ENCODE results near the gene ABCG5. TPM values are rescaled to one million over a fixed set of nuclear protein-coding genes. Genes with fewer than 3 reads are reported as not detected.

The ABCG5 gene
- total RNA-seq: not detected in 2 replicates

DNA sequence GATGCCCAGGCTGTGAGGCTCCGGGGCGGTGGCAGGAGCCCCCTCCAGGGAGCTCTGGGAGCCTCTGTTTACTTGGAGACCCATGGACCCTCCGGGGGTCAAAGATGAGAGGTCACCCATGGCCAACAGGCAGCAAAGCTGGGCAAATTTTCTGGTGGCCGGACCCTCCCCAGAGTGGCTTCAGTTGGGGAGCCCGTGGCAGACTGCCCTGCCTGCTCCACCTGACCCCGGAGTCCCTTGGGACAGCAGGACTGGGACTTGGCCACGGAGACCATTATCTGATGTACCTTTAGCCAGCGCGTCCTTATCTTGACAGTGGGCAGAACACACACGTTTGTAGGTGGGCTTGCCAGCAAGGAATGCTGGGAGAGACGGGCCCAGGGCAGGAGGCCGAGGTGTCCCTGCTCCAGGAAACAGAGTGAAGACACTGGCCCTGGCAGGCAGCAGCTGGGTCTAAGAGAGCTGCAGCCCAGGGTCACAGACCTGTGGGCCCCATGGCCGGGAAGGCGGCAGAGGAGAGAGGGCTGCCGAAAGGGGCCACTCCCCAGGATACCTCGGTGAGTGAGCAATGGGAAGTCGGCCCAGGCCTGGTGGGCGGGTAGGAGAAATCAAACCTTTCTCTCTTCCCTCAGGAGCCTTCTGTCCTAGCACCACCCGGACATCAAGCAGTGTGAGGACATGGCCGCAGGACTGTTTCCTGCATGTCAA is at the start of gene ABCG5, which contains the start of gene ABCG8:
ABCG5 (minus strand) TSS at position 280 of the 708 bp plus-strand sequence; CDS start at position 120, 160 bp downstream.
ABCG8 (plus strand) TSS at position 412 of the 708 bp plus-strand sequence; CDS start at position 495, 83 bp downstream.
- intact Hi-C loops (cut with micrococcal nuclease): no loop called here

DNA sequence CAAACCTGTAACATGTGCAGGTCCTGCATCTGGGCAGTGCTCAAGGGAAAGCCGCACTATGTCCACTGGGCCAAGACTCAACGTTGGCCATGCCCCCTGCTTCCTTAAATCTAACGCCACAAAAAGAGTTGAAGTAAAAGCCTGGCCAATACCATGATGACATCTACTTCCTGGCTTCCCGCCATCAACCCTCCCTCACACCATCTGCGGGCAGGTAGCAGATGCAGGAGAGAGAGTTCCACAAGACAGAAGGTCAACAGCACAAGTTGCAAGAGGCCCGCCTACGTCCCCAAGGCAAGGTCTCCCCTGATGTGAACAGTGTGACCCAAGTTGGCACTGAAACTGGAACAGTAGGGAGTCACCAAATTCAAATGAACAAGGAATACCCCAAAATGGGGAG is 48.5 kb upstream of the ABCG5 start:
- intact Hi-C loops (cut with micrococcal nuclease): no loop called here

DNA sequence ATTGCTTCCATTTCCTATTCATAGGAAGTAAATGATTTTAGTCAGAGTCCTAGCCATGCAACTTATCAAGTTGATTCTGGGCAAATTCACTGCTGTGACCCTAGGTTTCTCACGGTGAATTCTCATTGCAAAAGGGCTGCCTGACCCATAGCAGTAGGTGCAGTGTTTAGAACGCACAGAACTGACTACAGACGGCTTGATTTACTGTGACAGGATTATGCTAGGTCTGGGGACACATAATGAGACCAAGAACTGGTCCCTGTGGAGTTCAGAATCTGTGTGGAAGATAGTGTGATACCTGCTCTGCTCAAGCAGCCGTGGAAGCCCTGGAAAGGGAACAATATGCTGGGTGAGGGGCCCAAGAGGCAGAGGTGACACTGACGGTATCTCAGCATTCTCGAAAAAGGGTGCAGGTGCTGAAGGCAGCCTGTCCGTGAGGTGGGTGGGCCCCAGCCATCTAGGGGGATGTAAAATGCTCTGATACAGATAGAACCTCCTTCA is 46.5 kb upstream of the ABCG5 start:
- intact Hi-C loops (cut with micrococcal nuclease): no loop called here

DNA sequence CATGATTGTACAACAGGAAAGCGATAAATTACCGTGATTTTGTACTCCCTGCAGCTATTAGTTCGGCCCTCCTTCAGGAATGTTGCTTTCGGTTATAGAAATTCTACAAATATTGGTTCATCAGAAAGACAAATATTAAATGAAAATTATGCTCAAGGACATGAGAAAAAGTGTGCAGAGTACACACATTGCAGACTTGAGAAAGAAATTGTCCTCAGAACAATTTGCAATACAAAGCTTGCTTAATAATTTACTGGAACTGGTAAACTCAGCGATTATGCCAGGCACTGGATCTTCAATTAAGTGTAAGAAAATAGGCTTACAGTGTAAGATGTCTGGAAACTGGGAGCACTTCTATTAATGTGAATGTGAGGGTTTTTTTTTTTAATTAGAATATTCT is 46.0 kb upstream of the ABCG5 start:
- intact Hi-C loops (cut with micrococcal nuclease): no loop called here

DNA sequence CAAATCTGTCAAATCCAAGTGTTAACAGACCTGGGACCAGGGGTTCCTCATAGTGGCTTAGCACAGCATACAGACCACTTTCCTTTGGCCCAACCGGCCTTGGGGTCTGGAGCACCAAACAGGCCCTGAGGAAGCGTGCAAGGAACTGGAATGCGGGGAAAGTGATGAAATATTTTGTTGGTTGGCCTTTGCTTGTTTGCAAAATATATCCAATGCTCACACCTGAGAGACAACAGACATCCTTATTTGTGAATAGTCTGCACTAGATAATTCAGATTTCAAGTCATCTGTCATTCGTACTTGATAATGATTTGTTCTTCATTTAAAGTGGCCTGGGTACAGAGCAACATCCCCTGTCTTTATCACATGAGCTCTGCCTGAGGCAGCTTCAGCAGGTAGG is 43.7 kb upstream of the ABCG5 start:
- intact Hi-C loops (cut with micrococcal nuclease): no loop called here

DNA sequence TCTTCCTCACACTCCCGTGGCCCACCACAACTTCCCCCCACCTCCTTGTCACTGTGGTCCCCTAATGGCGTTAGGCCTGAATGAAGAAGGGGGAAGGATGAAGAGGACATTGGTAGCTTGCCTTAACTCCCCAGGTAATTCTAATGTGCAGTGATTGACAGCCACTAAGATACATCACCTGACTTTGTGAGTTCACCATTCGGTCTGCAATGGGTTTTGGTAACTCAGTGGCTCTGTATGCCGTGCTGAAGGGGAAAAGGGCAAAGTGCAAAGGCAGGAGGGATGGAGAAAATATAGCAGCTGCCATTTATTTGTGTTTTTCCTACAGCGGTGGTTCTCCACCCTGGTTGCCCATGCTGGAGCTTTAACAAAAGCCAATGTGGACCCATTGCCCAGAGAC is 42.3 kb upstream of the ABCG5 start:
- intact Hi-C loops (cut with micrococcal nuclease): no loop called here

DNA sequence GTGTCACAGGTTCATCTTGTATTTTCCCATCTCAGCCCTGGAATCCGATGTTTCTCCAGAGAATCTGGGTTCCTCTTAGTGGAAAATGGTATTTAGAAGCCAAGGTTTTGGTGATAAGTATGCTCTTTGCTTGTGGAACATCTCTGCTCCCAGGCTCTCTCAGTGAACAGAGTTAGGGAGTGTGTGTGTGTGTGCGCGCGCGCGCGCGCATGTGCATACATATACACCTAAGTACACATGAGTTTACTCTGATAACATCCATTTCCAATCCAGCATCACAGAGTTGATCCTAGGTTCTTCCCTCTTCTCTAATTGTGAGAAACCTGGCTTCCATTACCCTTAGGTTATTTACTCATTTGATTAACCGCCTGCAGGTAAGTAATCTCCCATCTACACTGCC is 41.8 kb upstream of the ABCG5 start:
- intact Hi-C loops (cut with micrococcal nuclease): no loop called here

DNA sequence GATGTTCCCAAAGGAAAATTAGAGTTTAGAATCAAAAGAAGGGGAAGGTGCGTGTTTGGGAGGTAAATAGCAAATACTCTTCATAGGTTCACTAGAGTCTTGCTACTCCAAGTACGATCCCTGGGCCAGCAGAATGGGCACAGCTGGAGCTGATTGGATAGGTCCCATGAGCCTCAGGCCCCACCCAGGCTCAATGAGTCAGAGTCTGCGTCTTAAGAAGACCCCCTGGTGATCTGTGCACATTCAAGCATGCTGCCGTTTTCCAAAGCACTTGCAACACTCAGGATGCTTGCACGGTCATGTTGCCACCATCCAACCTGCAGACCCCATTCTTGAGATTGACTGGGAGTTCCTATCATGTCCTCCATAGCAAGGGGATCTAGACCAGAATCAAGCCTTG is 40.6 kb upstream of the ABCG5 start:
- intact Hi-C loops (cut with micrococcal nuclease): loop anchor here (5.0 to 10.0 kb wide), 2 partner anchors 598 to 1076 kb away; no protein-coding TSS in a partner anchor

DNA sequence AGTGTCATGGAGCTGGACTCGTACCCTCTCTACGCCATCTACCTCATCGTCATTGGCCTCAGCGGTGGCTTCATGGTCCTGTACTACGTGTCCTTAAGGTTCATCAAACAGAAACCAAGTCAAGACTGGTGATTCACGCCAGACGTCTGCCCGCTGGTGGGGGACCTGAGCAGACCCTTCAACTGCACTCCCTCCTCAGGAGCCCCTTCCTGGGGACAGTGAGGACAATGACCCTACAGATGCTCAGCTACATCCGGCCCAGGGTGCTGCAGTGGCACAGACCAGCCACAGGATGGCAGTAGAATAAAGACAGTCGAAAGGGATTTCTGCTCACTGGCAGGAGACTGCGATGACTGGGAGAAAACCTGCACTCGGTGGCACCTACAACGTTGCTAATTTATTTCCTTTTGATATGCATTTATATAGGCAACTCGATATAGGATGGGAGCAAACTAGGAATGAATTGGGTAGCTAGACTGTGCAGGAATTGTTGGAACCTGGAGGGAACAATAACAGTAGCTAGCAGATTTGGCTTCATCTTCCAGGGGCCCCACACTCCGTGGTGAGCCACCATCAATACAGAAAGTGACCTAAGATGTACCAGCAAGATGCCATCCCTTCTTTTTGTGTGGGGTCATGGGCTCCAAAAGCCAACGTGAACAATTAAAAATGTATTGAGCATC is 39.3 kb upstream of the ABCG5 start:
- intact Hi-C loops (cut with micrococcal nuclease): loop anchor here (1.0 to 10.0 kb wide), 3 partner anchors 266 to 1077 kb away; no protein-coding TSS in a partner anchor

DNA sequence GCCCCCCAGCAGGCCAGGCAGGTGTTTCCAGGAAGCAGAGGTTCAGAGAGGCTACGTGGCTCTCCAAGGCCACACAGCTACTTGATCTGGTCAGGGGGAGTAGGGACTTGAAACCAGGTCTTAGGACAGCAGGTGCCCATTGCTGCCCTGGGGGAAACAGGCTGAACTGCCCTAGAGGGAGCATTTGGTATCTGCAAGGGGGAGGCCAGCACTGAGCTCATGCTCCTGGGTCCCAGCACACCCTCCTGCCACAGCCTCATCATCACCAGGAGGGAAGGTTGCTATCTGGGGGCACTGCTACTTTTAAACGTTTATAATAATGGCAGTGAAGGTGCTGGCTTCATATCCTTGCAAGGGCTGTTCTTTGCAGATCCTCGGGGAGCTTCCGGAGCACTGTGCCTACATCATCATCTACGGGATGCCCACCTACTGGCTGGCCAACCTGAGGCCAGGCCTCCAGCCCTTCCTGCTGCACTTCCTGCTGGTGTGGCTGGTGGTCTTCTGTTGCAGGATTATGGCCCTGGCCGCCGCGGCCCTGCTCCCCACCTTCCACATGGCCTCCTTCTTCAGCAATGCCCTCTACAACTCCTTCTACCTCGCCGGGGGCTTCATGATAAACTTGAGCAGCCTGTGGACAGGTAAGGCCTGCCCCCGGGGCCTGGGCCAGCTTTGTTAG is 36.3 kb upstream of the ABCG5 start:
- intact Hi-C loops (cut with micrococcal nuclease): loop anchor here (5.0 to 10.0 kb wide), 2 partner anchors 602 to 1080 kb away; no protein-coding TSS in a partner anchor

DNA sequence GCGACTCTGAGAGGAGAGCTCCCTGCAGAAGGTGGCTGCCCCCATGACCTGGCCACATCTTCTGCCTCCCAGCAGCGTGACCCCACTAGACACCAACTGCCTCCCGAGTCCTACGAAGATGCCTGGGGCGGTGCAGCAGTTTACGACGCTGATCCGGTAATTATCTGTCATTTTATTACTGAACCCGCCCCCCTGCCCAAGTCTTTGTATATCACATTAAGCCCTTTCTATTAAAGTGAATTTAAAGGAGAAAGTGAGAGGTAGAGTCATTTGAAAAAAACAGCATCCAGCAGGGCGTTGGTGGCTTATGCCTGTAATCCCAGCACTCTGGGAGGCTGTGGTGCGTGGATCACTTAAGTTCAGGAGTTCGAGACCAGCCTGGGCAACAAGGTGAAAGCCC is 33.5 kb upstream of the ABCG5 start:
- intact Hi-C loops (cut with micrococcal nuclease): loop anchor here (10.0 kb wide), 1 partner anchor 1083 kb away; no protein-coding TSS in a partner anchor

DNA sequence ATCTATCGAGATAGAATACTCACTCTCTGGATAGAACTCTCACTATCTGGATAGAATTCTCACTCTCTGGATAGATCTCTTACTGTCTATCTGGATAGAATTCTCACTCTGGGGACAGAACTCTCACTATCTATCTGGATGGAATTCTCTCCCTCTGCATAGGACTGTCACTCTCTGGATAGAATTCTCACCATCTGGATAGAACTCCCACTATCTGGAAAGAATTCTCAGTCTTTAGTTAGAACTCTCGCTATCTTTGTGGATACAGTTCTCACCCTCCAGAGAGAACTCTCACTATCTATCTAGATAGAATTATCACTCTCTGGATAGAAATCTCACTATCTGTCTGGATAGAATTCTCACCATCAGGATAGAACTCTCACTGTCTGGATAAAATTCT is 16.7 kb upstream of the ABCG5 start:
- intact Hi-C loops (cut with micrococcal nuclease): no loop called here

DNA sequence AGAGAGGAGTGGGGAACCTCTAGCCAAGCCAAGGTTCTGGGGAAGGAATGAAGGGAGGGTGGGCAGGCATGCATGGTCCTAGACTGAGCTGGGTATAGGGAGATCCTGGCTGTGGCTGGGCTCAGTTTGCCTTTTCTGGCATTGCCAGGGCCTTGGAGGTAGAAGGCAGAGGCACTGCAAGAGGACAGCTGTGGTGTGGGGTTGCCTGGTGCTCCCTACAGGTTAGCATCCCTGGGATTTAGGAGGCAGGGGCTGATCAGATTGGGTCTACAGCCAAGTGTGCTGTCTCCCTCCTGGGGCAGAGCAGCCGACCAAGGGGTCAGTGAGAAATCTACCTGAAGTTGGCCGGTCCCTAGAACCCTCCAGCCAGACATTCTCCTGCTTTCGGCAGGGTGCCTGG is 16.0 kb upstream of the ABCG5 start:
- intact Hi-C loops (cut with micrococcal nuclease): no loop called here

DNA sequence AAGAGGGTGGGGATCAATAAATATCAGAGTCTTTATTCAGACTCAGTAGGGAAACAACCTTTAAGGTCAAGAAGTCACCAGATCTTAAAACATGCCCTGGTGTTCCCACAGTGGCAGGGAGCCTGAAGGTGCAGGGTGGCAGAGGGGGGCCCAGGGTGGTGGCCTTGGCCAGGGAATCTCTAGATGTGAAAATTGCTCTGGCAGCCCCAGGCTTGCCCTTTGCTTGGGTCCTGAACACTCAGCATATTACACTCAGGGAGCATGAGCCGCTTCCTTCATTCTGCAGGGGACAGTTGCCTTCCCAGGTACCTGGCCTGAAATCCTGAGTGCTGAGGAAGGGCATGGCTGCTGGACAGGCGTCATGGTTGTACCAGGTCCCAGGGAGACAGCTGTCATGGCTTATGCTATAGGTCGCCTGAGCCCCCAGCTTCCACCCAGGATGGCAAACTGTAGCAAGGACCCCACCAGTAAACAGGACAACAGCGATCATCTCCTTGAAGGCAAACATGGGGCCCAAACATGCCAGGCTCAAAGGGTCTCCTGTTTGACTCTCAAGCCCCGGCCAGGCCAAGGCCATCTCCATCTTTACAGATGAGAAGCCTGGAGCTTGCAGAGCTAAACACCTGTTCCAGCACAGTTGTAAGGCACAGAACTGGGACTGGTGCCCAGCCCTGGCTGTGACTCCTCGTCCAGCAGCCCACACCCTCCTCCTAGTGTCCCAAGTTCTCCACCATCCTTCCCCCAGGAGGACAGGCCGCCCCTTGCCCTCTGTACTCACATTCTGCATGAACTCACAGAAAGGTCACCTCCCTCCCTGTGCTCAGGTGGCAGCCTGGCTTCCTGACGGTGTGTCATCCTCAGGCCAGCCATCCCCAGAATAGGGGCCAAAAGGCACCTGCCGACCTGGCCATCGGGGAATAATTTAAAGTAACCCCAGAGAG is 14.8 kb upstream of the ABCG5 start:
- intact Hi-C loops (cut with micrococcal nuclease): no loop called here

DNA sequence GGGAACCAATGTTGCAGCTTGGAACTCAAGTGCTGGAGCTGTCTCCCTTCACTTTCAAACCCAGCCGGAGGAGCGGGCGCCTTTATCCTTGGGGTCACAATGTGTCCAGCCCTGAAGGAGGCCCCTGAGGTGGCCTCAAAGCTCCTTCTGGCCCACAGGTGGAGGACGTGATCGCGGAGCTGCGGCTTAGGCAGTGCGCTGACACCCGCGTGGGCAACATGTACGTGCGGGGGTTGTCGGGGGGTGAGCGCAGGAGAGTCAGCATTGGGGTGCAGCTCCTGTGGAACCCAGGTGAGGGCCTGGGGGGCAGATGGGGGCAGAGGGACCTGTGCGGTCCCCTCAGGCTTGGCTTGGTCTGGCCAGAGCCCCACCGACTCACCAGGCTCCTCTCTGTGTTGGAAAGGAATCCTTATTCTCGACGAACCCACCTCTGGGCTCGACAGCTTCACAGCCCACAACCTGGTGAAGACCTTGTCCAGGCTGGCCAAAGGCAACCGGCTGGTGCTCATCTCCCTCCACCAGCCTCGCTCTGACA is 13.6 kb upstream of the ABCG5 start:
- intact Hi-C loops (cut with micrococcal nuclease): no loop called here

DNA sequence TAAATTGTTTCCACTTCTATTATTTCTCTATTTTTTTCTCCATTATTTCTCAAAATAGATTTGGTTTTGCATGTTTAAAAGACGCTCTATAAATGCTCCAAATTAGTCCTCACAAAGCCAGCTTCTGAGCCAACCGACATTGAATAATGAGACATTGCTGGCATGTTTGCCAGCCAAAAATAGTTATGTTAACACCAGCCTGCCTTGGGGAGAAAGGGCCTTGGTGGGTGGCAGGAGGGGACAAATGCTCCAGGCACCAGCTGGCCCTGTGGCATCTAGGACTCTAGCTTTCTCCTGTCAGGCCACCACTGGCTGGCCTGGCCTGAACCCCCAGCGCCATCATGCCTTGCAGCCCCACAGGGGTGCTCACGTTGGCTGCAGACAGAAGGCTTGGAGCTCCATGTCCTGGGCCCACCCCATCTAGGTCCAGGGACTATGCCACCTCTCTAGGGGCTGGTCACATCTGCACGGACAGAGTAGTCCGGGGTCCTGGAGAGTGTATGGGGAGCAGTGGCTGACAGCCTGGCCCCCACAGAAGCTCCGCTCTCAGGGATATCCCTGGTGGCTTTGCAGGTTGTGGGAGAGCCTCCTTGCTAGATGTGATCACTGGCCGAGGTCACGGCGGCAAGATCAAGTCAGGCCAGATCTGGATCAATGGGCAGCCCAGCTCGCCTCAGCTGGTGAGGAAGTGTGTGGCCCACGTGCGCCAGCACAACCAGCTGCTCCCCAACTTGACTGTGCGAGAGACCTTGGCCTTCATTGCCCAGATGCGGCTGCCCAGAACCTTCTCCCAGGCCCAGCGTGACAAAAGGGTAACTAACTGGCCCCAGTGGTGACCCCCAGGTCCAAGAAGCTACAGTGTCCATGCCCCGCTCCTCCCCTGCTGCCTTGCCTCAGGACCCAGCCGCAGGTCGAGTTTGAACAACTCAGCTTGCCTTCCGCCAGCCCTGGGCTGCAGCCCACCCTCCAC is 12.7 kb upstream of the ABCG5 start:
- intact Hi-C loops (cut with micrococcal nuclease): no loop called here

DNA sequence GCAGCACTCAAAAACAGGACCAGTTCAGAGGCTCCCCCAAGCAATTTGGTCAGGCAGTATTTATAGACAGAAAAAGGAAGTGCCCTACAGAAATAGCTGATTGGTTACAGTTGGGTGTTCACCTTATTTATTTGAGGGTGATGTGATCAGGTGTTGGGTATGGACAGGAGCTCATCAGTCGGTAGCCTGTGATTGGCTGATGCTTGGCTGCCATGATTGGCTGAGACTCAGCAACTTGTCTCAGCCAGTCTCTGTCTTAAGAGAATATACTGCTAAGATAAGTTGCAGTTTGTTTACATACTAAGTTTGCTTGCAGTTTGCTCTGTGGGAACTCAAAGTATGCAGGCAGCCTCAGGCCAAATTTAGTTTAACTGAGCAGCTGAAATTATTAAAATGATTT is 9.6 kb upstream of the ABCG5 start:
- intact Hi-C loops (cut with micrococcal nuclease): no loop called here

DNA sequence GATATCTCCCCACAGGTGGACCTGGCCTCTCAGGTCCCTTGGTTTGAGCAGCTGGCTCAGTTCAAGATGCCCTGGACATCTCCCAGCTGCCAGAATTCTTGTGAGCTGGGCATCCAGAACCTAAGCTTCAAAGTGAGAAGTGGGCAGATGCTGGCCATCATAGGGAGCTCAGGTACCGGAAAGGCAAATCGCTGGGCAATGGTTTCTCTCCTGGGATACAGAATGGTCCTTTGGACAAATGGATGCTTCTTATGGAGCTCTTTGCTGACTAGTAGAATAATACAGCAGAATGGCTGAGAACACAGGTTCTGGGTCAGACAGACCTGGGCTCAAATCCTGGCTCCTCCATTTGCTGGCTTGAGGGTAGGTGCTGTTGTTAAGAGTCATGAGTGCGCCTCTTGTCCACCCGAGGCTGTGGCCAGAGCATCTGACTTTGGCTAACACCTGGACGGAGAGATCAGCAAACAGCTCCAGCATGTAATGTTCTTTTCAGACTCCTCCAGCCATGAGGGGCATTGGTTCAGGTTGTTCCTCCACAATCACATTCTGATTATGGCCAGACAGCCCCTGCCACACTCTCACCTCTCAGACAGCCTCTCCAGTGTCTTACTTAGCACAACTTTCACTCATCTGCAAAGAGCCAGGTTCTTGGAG is 7.6 kb upstream of the ABCG5 start:
- intact Hi-C loops (cut with micrococcal nuclease): no loop called here

DNA sequence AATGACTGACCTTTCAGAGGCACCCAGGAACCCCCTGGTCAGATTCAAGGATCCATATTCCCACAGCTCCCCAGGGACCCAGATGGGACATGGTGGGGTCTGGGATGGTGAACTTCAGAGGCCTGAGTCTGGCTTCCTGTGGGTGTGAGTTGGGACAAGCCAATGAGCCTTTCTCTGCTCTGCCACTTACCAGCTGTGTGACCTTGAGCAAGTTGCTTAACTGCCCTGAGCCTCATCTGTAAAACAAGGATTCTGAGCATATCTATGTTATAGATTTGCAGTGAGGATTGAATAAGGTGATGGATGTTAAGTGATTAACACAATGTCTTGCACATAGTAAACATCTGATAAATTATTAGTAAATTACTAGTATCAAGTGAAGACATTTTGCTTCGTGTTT is 6.5 kb upstream of the ABCG5 start:
- intact Hi-C loops (cut with micrococcal nuclease): no loop called here
